MM.1S (cell line): ENCODE data around the gene ID1.
"Not testable (repeated sequence)": the region's sequence is repeated elsewhere in the genome, so short reads cannot be mapped to it uniquely, and the experiment has no call there.

Experiments
- DNase-seq: peaks from one replicate; pipeline ENCODE4 v3.0.0-alpha.2; 2015
- H2AFZ ChIP-seq: fragments of 300-600 bp; sonication (generic); 2 replicates; pipeline ENCODE4 v1.6.0; 2016; ENCODE audit warnings: antibody characterized with exemption, low read length
- H3F3A ChIP-seq: fragments of 300-600 bp; sonication (generic); 2 replicates; pipeline ENCODE4 v1.6.1; 2016; ENCODE audit warnings: mild to moderate bottlenecking, antibody characterized with exemption, low read length, moderate library complexity, mixed read lengths; ENCODE audit not compliant: insufficient read depth
- H3K27ac ChIP-seq: fragments of 300-600 bp; sonication (generic); 2 replicates; pipeline ENCODE4 v1.5.1; 2016; ENCODE audit warnings: mild to moderate bottlenecking, low read length
- H3K27me3 ChIP-seq: fragments of 300-600 bp; sonication (generic); replicated peaks from 2 replicates; pipeline ENCODE4 v1.6.0; 2016; ENCODE audit warnings: low read length; ENCODE audit not compliant: insufficient read depth
- H3K36me3 ChIP-seq: fragments of 300-600 bp; sonication (generic); replicated peaks from 2 replicates; pipeline ENCODE4 v1.6.1; 2016; ENCODE audit warnings: mild to moderate bottlenecking, low read length, mixed read lengths; ENCODE audit not compliant: insufficient read depth
- H3K4me1 ChIP-seq: fragments of 300-600 bp; sonication (generic); 2 replicates; pipeline ENCODE4 v1.6.1; 2016; ENCODE audit warnings: low read length, mixed read lengths
- H3K4me2 ChIP-seq: fragments of 300-600 bp; sonication (generic); 2 replicates; pipeline ENCODE4 v1.6.0; 2016; ENCODE audit warnings: low read depth, low read length
- H3K4me3 ChIP-seq: fragments of 300-600 bp; sonication (generic); 2 replicates; pipeline ENCODE4 v1.5.1; 2016; ENCODE audit warnings: low read length, mixed read lengths
- H3K79me2 ChIP-seq: fragments of 300-600 bp; sonication (generic); 2 replicates; pipeline ENCODE4 v1.6.1; 2016; ENCODE audit warnings: mixed run types, low read length, mixed read lengths
- H3K9ac ChIP-seq: fragments of 300-600 bp; sonication (generic); 2 replicates; pipeline ENCODE4 v1.6.1; 2016; ENCODE audit warnings: low read length, mixed read lengths
- H3K9me2 ChIP-seq: fragments of 300-600 bp; sonication (generic); replicated peaks from 2 replicates; pipeline ENCODE4 v1.6.1; 2016; ENCODE audit warnings: mild to moderate bottlenecking, low read length, mixed read lengths; ENCODE audit not compliant: insufficient read depth
- H3K9me3 ChIP-seq: fragments of 300-600 bp; sonication (generic); replicated peaks from 2 replicates; pipeline ENCODE4 v1.6.1; 2016; ENCODE audit warnings: mild to moderate bottlenecking, low read length, mixed read lengths; ENCODE audit not compliant: insufficient read depth
- H4K20me1 ChIP-seq: fragments of 300-600 bp; sonication (generic); 2 replicates; pipeline ENCODE4 v1.6.1; 2016; ENCODE audit warnings: mild to moderate bottlenecking, low read length, moderate library complexity, mixed read lengths; ENCODE audit not compliant: insufficient read depth
- CTCF ChIP-seq: fragments of 300-600 bp; sonication (generic); IDR thresholded peaks from 2 replicates; pipeline ENCODE4 v1.5.1; 2016; ENCODE audit warnings: antibody characterized with exemption, low read length, mixed read lengths
- EZH2 ChIP-seq: fragments of 300-600 bp; sonication (generic); optimal IDR thresholded peaks from 2 replicates; pipeline ENCODE3; 2017; ENCODE audit warnings: low read depth, mild to moderate bottlenecking, antibody characterized with exemption, low read length, mixed read lengths
- EZH2phosphoT487 ChIP-seq: fragments of 300-600 bp; sonication (generic); IDR thresholded peaks from 2 replicates; pipeline ENCODE4 v1.6.1; 2018; ENCODE audit warnings: antibody characterized with exemption, low read length

ID1 gene

GRCh38 chr20:31643522-31643921 lies 38.4 kb downstream of the ID1 start:
- no peaks in the 10 kb centered on the region for H3F3A ChIP-seq

GRCh38 chr20:31644701-31645100 lies 39.6 kb downstream of the ID1 start:
- H2AFZ ChIP-seq, result no peak overlapping the region
- DNase-seq, result no peak
- no peak overlapping the region for H3K27ac ChIP-seq
- H4K20me1 ChIP-seq, result no peaks in the 10 kb centered on the region
- H3K36me3 ChIP-seq, result no peaks in the 10 kb centered on the region
- no peaks in the 10 kb centered on the region for H3F3A ChIP-seq
- no peak overlapping the region for H3K4me2 ChIP-seq
- no peaks in the 10 kb centered on the region for H3K27me3 ChIP-seq
- H3K9me3 ChIP-seq, result no peaks in the 10 kb centered on the region
- no peaks in the 10 kb centered on the region for H3K4me1 ChIP-seq
- no peak for TF ChIP-seq EZH2phosphoT487
- TF ChIP-seq EZH2, result no peak
- TF ChIP-seq CTCF, result no peak
- no peaks in the 10 kb centered on the region for H3K79me2 ChIP-seq
- no peak overlapping the region for H3K4me3 ChIP-seq
- no peaks in the 10 kb centered on the region for H3K9me2 ChIP-seq
- H3K9ac ChIP-seq, result no peak overlapping the region

More at GRCh38 chr20:31643522-31643921, 38.4 kb downstream of the ID1 start:
- H3K27ac ChIP-seq, result no peak overlapping the region
- no peaks in the 10 kb centered on the region for H3K36me3 ChIP-seq
- no peaks in the 10 kb centered on the region for H3K79me2 ChIP-seq
- no peaks in the 10 kb centered on the region for H3K9me3 ChIP-seq
- H3K9me2 ChIP-seq, result no peaks in the 10 kb centered on the region
- no peak overlapping the region for H2AFZ ChIP-seq
- H3K9ac ChIP-seq, result no peak overlapping the region
- H4K20me1 ChIP-seq, result no peaks in the 10 kb centered on the region
- no peaks in the 10 kb centered on the region for H3K27me3 ChIP-seq
- no peak for DNase-seq
- H3K4me1 ChIP-seq, result no peaks in the 10 kb centered on the region
- TF ChIP-seq EZH2phosphoT487 (no peak), EZH2 (no peak), CTCF (no peak)
- no peak overlapping the region for H3K4me3 ChIP-seq
- no peak overlapping the region for H3K4me2 ChIP-seq

GRCh38 chr20:31648104-31648503 lies 43.0 kb downstream of the ID1 start:
- not testable (repeated sequence) for H3F3A ChIP-seq, H3K4me1 ChIP-seq, H3K36me3 ChIP-seq, H3K9me3 ChIP-seq, H3K27ac ChIP-seq, H3K4me2 ChIP-seq, H3K9ac ChIP-seq, H3K9me2 ChIP-seq, H3K27me3 ChIP-seq, H2AFZ ChIP-seq, DNase-seq, H4K20me1 ChIP-seq, H3K79me2 ChIP-seq, H3K4me3 ChIP-seq

- Histone ChIP-seq H3K4me1 (no peaks in the 10 kb centered on the region), H4K20me1 (no peaks in the 10 kb centered on the region), H3K27me3 (no peaks in the 10 kb centered on the region), H3K9me2 (no peaks in the 10 kb centered on the region), H3K9me3 (no peaks in the 10 kb centered on the region), H3K36me3 (no peaks in the 10 kb centered on the region), H3F3A (0 out of 2 replicates have a peak, but pooled peaks cover 6% of the 10 kb centered on the region), H3K27ac (no peak overlapping the region), H3K9ac (no peak overlapping the region), H3K4me3 (no peak overlapping the region), H3K79me2 (no peaks in the 10 kb centered on the region), H3K4me2 (no peak overlapping the region), H2AFZ (no peak overlapping the region)
- DNase-seq, result no peak
- TF ChIP-seq CTCF (no peak), EZH2phosphoT487 (no peak), EZH2 (no peak)
These were observed 47.9 kb downstream of the ID1 start for GRCh38 chr20:31652917-31653396.
